ENCODE data around the gene IGF2.

The IGF2 gene

DNA sequence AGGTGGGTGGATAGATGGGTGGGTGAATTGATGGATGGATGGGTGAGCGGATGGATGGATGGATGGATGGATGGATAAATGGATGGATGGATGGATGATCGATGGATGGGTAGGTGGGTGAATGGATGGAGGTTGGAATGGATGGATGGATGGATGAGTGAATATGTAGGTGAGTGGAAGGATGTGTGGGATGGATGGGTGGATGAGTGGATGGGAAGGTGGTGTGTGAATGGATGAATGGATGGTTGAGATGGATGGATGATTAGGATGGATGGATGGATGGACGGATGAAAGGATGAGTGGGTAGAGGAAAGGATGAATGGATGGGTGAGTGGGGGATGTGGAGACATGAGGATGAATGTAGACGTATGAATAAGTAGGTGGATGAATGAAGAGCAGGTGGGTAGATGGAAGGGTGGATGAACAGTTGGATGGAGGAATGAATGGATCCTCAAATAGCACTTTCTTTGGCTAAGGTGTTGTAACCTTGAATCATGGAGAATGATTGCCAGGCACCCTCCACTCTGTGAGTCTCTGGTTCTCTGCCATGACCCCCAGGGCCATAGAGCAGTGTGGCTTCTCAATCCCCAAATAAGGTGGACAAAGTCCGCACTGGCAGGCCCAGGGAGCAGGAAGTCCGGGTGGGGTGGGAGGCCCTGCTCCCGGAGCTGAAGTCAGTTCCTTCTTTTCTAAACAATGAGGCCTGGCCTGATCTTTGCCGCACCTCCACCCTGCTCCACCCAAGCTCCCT is 36.9 kb downstream of the IGF2 start:
- no peak for DNase-seq

DNA sequence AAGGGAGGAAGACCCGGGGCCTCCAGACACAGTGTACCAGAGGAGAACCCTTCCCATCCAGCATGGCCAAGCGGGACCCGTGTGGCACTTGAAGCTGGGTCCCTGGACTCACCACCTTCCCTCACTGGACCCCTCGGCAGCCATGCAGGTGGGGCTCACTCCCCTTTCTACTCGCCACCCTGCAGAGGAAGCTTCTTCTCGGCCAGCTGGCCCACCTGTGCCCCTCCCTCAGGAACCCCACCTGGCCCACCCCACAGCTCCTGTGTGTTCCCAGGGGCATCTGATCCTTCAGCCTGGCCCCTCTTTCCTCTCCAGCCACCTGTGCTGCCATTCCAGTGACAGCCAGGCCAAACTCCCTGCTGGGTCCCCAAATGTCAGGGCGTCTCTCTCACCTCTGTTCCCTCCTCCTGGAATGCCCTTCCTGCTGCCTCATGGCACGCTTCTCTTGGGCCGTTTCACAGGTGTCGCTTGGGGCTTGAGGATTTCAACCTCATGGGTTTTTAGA is 38.0 kb downstream of the IGF2 start:
- DNase-seq = no peak

DNA sequence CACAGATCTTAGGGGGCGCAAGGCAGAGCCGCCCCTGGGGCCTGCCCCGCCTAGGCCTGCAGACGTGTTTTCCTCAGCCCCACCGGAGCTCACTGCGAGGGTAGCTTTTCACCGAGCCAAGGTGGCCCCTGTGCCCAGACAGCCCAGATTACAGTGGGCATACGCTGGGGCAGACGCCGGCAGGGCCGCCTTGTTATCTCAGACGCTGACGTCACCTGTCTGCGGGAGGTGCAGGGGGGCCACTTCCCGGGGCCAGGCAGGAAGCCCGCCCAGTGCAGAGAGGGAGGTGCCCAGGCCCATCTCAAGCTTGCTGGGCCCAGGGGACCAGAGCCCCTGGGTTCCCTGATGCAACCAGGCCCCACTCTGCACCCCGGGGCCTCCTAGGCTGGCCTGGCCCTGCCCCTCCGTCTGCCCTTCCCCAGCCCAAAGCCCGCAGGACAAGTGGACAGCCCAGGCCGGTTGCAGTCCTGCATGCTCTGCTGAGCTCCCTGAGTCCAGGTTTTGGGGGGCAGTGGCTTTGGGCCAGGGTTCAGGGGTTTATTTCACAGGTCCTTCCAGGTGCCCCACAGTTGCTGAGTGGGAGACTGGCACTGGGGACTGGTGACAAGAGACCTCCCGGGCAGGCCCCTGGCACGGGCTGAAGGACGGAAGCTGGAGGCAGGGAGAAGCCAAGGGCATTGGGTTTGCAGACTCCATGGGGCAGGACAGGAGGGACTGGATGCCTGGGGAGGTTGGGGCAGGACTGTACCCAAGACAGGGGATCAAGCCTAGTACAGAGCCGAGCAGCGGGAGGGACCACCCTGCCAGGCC is 38.6 kb downstream of the IGF2 start:
- DNase-seq = no peak

DNA sequence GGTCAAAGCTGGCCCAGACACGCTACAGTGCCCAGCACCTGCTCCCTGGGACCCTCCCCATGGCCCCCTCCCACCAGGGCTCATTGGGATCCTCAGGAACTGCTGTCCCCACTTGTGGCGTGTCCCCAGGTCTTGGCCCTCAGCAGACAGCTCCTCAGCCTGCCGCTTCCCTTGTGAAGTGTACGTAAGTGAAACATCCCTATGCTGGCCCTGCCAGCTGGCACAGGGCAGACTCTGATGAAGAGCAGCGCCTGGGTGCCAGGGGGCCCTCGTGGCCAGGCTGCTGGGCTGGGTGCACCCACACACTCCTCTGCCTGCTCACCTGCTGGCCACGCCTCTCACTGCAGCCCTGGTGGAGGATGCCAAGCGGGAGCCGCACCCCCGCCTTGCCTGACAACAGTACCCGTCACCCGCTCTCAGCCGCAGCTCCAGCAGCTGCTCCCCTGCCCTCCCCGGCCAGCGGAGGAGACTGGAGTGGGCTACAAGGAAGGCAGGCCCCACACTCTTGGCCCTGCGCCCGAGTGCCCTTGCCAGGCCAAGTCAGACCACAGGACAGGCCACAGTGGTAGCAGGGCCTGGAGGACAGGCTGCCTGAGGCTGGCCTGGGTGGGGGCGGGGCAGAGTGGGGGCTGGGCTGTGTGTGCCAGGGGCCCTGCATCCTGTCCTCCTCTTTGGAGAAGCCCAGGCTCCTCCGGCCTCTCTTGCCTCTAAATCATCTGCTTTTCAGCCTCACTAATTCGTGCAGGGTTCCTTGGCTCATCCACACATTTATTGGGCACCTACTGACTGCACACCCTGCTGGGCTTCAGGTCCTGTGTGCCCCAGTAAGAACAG is 39.5 kb downstream of the IGF2 start:
- no peak for DNase-seq

DNA sequence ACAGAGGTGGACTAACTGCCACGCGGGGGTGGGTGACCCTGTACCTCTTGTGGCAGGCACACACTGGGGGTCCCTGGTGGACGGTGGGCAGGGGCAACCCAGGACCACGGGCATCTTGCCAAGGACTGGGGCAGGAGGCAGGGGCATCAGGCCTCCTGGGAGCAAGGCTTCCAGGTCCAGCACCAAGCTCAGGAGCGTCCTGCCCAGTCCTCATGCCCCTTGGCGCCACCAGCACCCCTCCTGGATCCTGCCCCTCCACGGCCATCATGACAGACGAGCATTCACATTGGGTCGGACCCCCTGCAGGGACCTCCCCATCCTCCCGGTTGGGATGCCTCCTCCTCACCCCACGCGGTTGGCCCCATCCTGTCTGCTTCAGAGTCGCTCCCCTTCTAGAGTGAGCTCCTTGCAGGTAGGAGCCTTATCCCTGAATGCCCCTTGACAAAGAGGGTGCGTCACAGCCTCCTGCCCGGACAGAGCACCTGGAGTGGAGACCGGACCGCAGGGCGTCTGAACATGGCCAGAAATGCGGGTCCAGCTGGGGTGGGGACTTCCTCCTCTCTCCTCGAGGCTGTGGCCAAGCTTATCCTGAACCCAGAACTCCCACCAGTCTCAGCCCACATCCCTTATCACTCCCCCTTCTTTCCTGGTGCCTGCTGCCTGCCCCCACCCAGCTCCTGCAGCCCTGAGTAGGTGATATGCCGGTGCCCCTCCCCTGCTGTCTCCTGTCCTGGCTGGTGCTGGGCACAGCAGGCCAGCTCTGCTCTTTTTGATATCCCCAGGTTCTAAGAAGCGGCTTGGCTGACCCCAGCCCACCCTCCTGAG is 40.3 kb downstream of the IGF2 start:
- no peak for DNase-seq

DNA sequence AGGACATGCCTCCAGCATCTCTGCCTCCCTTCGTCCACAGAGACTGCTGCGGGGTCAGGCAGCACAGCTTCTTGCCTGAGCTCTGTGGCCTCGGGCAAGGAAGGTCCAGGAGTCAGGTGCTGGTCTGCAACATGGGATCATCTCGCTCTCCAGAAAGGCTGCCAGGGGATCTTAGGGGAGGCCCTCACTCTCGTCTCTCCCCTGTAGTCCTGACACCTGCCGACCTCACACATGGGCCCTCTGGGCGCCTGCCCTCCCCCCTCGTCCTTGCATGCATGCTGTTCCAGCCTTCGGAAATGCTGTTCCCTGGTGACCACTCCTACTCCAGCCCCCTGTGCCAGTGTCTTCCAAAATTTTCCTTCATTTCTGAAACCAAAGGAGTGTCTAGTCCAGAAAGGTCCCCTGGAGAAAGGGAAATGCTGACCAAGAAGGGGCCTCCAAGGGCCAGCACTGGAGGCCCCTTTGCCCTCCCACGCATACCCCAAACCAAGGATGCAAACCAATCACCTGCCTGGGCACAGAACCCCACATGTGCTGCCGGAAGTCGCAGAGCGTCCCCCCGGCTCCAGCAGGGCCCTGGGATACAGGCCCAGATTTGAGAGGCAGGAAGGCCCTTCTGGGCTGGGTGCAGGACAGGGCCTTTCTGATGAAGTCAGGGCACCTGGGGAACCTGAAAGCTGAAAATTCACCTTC is 41.0 kb downstream of the IGF2 start:
- no peak for DNase-seq

DNA sequence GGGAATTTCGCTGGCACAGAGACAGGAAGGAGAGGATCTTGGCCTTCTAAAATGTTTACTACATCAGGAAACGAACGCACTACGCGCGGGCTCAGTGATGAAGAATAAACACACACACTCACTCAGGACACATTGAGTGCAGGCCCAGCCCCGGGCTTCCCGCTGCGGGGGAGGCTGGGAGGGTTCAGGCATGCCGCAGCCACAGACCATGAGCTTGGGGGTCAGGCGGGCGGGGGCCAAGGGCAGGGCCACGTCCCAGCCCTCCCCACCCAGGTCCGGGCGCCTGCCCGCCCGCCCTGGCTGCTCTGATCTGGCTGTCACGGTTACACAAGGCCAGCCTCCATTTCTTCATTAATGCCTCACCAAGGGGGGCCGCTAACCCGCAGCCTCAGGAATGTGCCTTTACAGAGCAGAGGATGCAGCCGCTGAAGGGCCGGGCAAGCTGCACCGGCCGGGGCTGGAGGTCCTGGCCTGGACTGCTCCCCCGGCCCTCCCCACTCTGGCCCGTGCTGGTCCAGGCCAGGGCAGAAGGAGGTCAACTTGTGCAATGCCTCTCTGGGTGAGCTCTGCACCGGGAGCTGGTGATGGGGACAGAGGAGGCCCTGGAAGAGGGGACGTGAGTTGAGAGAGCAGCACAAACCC is 41.7 kb downstream of the IGF2 start:
- no peak for DNase-seq

DNA sequence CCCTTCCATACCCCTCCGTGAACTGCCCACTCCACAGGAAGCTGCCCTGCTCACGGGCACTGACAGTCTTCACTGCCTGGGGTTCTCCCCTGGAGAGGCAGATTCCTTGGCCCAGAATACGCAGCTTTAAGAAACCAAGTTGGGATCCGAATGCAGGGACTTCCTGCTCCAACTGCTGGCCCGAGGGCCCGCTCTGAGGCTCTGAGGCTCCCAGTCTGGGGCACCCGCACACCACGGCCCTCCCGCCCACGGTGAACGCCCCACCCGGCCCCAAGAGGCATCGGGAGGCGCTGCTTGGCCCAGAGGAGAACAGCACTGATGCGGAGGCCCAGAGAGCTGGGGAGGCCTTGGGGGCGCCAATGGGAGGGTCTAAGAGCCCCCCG is 42.3 kb downstream of the IGF2 start:
- no peak for DNase-seq

DNA sequence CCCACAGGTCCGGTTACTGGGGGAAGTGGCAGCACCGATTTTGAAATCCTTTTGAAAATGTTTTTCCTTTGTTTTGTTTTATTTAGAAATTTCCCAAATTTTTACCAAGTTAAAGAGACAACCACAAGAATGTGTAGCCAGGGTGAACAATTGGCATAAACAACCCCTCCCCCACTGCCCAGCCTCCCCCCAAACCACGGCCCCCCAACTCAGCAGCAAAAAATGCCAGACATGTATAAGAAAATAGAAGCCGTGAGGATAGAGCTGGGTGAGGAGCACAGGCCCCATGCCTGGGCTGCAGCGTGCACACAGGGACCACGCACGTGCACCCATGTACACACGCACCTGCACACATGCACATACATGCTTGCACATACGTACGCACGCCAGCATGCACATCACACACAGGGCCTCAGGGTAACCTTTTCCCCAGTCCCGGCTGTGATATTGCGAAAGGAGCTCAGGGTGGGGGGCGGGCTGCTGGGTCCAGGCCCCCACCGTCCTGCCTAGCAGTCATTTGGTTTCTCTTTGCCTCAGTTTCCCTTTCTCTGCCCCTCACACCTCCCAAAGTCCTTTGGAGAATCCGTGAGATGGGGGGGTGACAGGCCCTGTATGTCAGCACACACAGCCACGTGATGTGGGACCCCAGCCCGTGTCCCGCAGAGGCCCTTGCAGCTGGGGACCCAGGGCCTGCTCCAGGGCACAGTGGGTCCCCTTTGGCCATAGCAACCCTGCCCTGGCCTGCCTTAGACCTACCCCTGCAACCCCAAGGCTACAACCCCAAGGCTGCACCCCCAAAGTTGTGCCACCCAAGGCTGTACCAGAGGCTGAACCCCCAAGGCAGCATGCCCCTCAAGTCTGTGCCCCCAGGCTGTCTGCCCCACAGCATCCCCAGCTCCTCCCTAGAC is 42.9 kb downstream of the IGF2 start:
- no peak for DNase-seq

DNA sequence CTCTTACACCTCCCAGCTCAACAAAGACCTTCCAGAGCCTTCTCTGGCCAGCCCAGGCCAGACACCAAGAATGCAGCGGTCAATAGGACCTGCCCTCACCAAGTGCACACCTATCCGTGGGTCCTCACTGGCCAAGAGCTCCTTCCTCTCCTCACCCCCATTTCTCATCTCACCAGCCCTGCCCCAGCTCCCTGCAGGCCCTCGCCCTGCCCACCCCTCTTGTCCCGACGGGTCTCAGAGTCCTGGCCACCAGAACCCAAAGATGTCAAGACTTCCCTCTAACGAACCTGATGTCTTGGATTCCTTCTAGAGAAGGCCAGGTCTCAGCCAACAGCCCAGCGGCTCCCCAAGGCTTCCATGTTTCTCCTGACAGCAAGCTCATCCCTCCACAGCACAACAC is 43.6 kb downstream of the IGF2 start:
- DNase-seq = no peak

DNA sequence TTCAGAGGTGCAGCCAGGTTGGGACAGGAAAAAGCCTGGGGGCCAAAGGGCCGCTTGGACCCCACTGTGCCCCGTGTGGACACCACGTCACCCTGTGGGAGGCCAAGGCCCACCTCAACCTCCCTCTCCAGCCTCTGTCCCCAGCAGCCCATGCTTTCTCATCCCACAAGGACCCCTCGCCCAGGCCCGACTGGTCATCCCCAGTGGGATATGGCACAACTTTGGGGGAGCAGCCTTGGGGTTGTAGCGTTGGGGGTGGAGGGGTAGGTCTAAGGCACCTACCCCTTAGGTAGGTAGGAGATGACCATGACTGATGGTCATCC is 44.0 kb downstream of the IGF2 start:
- DNase-seq = no peak

DNA sequence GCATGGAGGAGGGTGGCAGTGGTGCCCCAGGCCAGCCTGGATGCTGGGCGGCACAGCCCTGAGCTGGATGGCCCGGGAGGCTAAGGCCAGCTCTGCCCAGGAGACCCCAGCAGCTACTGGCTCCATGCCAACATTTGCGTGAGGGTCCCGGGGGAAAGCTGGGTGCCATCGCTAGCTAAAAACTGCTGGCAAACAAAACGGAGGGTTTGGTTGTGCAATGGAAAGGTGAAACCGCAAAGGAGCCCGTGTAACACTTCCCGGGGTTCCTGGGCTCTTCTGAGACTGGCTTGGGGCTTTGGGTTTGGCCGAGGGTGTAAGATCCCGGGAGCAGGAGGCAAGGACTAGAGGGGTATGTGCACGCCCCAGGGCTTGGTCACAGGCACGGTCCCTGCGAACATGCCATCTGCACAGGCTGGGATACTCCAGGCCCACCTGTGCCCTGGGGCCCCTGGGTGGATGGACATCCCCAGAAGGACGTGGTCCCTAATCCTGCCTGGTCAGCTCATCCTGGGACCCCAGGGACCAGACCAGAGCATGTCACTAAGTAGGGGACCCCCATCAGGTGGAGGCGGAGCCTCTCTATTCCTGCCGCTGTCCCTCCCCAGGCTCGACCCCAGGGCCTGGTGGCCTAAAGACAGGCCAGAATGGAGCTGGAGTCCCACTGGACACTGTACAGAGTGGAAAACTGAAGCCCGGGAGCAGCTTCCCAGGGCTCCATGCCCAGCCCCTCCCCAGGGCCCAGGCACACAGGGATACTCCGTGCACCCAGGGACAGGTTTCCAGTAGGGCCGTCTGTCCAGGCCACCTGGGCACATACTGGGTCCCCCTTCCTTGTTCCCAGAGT is 44.6 kb downstream of the IGF2 start:
- no peak for DNase-seq

DNA sequence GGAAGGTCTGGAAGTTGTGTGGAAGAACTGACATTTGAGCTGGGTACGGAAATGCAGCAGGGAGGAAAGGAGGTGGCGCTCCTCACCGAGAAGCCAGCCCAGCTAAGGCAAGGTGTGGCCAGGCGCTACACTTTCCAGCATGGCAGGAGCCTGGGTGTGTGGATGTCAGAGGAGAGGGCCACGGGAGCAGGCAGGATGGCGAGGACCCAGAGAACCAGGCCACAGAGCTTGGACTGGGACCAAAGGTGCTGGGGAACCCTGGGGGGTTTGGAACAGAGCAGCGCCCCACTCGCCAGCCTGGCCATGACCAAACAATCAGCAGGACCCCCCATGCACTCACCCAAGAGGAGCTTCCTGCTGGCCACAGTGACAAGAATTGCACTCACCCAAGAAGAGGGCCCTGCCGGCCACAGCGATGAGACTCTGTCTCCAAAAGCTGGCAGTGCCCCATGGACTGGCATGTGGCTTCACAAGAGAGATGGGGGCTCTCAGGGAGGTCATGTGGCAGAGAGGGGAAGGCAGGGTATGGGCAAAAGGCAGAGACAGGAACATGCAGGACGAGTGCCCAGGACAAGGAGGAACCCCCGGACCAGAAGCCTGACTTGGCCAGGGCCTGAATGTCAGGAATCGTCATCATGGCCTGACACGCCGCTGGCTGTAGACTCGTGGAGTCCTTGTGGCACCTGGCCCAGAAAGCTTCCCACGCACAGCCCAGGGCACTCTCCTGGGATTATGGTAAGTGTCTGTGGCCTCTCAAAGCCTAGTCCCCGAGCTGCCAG is 45.4 kb downstream of the IGF2 start:
- no peak for DNase-seq

DNA sequence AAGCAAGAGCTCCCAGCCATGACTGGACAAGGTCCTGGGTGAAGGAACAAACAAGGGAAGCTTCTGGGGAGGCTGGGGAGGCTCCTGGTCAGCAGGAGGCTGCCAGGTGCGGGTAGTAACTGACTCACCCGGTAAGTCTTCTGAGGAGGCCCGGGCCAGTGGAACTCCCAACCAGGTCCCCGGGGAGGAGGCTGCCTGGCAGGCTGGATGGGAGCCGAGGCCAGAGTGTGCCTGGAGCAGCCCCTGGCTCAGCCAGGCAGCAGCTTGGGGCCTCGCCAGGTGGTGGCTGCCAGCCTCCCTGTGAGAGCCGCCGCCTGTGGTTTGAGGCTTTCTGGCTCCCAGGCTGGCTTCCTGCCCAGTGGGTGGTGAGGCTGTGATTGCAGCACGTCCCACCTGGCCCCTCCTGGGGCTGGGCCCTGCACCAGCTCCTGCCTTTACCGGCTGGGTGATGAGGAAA is 46.2 kb downstream of the IGF2 start:
- DNase-seq = no peak

DNA sequence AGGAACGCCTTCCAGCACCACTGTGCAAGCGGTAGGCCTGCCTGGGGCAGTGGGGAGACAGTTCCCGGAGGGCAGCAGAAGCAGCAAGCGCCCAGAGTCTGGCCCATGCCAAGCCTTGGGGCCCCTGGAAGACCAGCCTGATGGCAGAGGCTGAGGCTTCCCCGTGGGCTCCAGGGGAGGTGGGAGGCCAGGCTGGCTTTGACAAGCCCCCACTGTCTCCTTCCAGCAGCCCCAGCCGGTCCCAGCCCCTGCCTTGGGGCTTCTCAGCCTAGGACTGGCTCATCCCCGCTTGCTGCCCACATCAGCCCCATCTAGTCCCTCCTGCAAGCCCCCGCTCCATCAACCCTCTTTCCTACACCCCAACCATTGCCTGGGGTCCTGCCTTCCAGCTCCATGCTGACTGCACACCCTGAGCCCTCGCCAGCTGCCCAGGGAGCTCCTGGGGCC is 46.7 kb downstream of the IGF2 start:
- DNase-seq = no peak

DNA sequence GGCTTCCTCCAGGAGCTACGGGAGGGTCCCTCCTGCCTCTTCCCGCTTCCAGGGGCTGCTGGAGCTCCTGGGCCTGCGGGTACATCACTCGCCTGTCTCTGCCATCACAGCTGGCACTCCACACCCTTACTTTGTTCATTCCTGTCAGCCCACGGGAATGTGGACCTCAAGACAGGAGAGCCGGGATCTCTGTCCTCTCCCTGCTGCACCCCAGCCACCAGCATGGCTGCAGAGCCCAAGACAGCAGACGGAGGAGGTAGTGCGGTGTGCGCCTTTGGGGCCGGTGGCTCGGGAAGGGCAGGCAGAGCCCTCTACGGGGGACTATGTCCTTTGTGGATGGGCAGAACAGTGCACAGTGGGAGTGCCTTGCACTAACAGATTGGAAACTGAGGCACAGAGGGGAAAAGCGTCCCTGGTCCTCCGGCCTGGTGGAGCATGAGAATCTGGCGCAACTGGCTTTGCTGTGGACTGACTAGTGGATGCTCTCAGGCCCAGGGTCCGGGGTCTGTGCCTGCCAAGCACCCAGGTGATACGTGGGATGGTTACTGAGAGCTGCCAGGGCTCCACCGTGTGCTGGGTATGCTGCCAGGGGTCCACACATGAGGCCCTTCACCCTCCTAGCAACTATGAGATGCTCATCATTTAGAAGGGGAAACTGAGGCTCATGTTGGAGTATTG is 47.3 kb downstream of the IGF2 start:
- no peak for DNase-seq

DNA sequence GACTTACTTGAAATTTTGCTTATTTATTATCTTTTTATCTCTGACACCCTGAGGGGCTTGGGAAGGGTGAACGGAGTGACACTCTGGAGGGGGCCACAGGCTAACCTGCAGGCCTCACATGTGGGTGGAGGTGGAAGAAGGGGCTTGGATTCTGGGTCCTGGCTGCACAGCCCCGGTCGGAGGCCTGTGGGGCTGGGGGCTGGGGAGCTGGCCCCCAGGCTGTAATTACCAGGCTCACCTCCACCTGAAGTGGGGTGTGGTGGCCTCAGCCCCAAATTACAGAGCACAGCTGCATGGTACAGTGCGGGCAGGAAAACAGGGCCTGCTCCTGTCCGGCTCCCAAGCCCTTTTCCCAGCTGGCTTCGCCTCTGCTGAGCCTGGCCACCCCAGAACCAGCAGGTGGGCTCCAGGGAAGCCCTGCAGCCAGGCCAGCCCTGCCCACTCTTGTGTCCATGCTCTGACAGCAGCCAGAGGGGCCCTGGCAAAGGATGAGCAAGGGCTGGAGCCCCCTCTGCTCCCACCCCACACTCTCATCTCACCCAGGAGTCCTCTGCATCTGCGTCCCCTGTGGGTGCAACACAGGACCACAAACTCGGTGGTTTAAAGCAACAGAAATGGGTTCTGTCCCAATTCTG is 48.0 kb downstream of the IGF2 start:
- DNase-seq = no peak

Data from 8988T (cell line).